Left lung (tissue), 10 donors: Measurements from ENCODE around the gene FAM20A. TPM values are rescaled to one million over a fixed set of nuclear protein-coding genes. Genes with fewer than 3 reads are reported as not detected.
A peak's percentile ranks its signal among the peaks of the same experiment; 100 is the strongest.
"Not testable (repeated sequence)": the region's sequence is repeated elsewhere in the genome, so short reads cannot be mapped to it uniquely, and the experiment has no call there.

Experiments
- ATAC-seq: fragments of 200-7000 bp; cut with Tn5 transposase; one replicate; pipeline ENCODE4 v1.9.1; 2020; ENCODE audit warnings: moderate library complexity
- DNase-seq, 4 donors: peaks; one replicate each; pipeline ENCODE4 v3.0.0-alpha.2; 2013 to 2020
- H3K27ac ChIP-seq, 2 donors: fragments of 200-600 bp; sonication (generic) in 1 of 2; one replicate each; pipeline versions ENCODE4 v1.5.0 to v1.8.0; 2020 to 2021
- H3K27me3 ChIP-seq, 2 donors: fragments of 200-600 bp; sonication (generic) in 1 of 2; one replicate each; pipeline versions ENCODE4 v1.5.0 to v1.8.0; 2020 to 2021
- H3K36me3 ChIP-seq, 2 donors: fragments of 200-600 bp; sonication (generic) in 1 of 2; one replicate each; pipeline versions ENCODE4 v1.5.0 to v1.8.0; 2020 to 2021
- H3K4me1 ChIP-seq, 2 donors: fragments of 200-600 bp; one replicate each; pipeline ENCODE4 v1.8.0; 2021
- H3K4me3 ChIP-seq, 2 donors: fragments of 200-600 bp; sonication (generic) in 1 of 2; one replicate each; pipeline versions ENCODE4 v1.5.0 to v1.8.0; 2020 to 2021; ENCODE audit warnings: mild to moderate bottlenecking in 1 of 2
- H3K9me3 ChIP-seq, 2 donors: fragments of 200-600 bp; sonication (generic) in 1 of 2; one replicate each; pipeline versions ENCODE4 v1.5.0 to v1.8.0; 2020 to 2021
- CTCF ChIP-seq, 2 donors: fragments of 200-600 bp; sonication (generic) in 1 of 2; IDR thresholded peaks; one replicate each; pipeline versions ENCODE4 v1.5.0 to v1.8.0; 2021; ENCODE audit warnings: antibody characterized with exemption in 2 of 2
- intact Hi-C, 2 donors: fragments of 100-400 bp; cut with DNase I; formaldehyde crosslinking; loops; one replicate each; pipeline versions ENCODE4 v1.11.2 to v1.14.2; 2022
- polyA plus RNA-seq, 6 donors: library from polyadenylated mRNA; unstranded; fragments of 120-200 nt; gene quantifications; one replicate each; pipeline ENCODE4 v1.2.1, GENCODE V29; 2013; ENCODE audit not compliant: insufficient read length in 6 of 6
- total RNA-seq, 2 donors: library from RNA; stranded (reverse); fragmentation: NEBNext Ultra II Directional; extraction: Animal tissue kit (Norgen Biotek cat#: 25700); gene quantifications; one replicate each; pipeline ENCODE4 v1.2.1, GENCODE V29; 2021
- donor health status: DM: no; HTN: yes; CAD: no.
- donor health status: DM: no; HTN: no; CAD: no.

The FAM20A gene
- total and polyA plus RNA-seq, 8 donors, result 3.8 to 85.9 (median 6.0) TPM

DNA sequence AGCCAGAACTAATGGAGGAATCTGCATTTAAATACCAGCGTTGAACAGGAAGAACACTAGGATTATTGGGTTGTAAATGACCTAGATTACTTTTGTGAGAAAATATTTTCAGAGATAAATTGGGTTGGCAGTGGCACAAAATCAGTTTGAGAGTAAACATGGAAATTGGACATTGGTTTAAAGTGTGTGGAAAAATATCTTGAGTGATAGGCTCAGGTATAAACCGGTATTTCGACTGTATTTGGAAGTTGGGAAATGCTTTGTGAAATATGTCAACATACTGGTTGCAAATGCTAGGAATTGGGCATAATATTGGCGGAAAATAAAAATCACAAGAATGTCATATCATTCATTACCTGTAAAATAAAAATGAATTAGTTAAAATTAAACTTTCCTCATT is 73.9 kb downstream of the FAM20A start:
- Histone ChIP-seq H3K9me3 (no peaks in the 10 kb centered on the region), H3K4me3 (no peak overlapping the region), H3K27me3 (no peaks in the 10 kb centered on the region), H3K27ac (peak overlapping the region; percentile 57 to 69), H3K4me1 (peaks cover 0 to 29% of the 10 kb centered on the region in 2 donors), H3K36me3 (peaks cover 0 to 100% of the 10 kb centered on the region in 2 donors)
- DNase-seq, result no peak
- intact Hi-C loops, result no loop called here
- peak; percentile 72 for ATAC-seq
- no peak for TF ChIP-seq CTCF (IDR thresholded peaks at IDR 0.05)

DNA sequence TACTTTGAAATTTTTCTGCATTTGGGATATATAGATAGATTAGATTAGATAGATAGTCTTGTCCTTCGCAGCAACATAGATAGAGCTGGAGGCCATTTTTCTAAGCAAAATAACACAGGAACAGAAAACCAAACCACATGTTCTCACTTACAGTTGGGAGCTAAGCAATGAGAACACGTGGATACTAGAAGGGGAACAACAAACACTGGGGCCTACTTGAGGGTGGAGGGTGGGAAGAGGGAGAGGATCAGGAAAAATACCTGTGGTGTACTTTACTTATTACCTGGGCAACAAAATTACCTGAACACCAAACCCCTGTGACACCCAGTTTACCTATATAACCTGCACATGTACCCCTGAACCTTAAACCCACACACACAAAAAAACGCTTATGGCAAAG is 74.6 kb downstream of the FAM20A start:
- Histone ChIP-seq H3K4me3 (no peak overlapping the region), H3K4me1 (peaks cover 0 to 36% of the 10 kb centered on the region in 2 donors), H3K36me3 (peaks cover 0 to 94% of the 10 kb centered on the region in 2 donors), H3K9me3 (no peaks in the 10 kb centered on the region), H3K27ac (peak overlapping the region; percentile 57 to 69), H3K27me3 (no peaks in the 10 kb centered on the region)
- TF ChIP-seq CTCF (IDR thresholded peaks at IDR 0.05), result no peak
- ATAC-seq, result peak; percentile 90
- intact Hi-C loops, result no loop called here
- DNase-seq, result no peak

- ATAC-seq, result no peak
Measured at GRCh38 chr17:68522266-68522665, 78.9 kb downstream of the FAM20A start.

GRCh38 chr17:68519911-68520310 is 81.3 kb downstream of the FAM20A start:
- Histone ChIP-seq H3K36me3 (peaks cover 0 to 87% of the 10 kb centered on the region in 2 donors), H3K4me3 (no peak overlapping the region), H3K9me3 (no peaks in the 10 kb centered on the region), H3K4me1 (peaks cover 8 to 51% of the 10 kb centered on the region in 2 donors), H3K27me3 (no peaks in the 10 kb centered on the region), H3K27ac (no peak overlapping the region)
- intact Hi-C loops, result no loop called here
- ATAC-seq (peak; percentile 60), DNase-seq (no peak)
- no peak for TF ChIP-seq CTCF (IDR thresholded peaks at IDR 0.05)

More at GRCh38 chr17:68522266-68522665, 78.9 kb downstream of the FAM20A start:
- Histone ChIP-seq H3K4me3 (no peak overlapping the region), H3K27me3 (no peaks in the 10 kb centered on the region), H3K4me1 (peaks cover 0 to 49% of the 10 kb centered on the region in 2 donors), H3K9me3 (no peaks in the 10 kb centered on the region), H3K36me3 (peaks cover 0 to 88% of the 10 kb centered on the region in 2 donors), H3K27ac (no peak overlapping the region)
- TF ChIP-seq CTCF (IDR thresholded peaks at IDR 0.05), result no peak
- intact Hi-C loops, result no loop called here
- DNase-seq, result no peak

GRCh38 chr17:68519051-68519450 is 82.1 kb downstream of the FAM20A start:
- peaks cover 17 to 60% of the 10 kb centered on the region in 2 donors for H3K4me1 ChIP-seq
- H3K27me3 ChIP-seq, ATAC-seq, H3K4me3 ChIP-seq, H3K27ac ChIP-seq, DNase-seq, intact Hi-C loops, H3K9me3 ChIP-seq: not testable (repeated sequence)
- H3K36me3 ChIP-seq, result peaks cover 0 to 78% of the 10 kb centered on the region in 2 donors
